H9 (cell line): ENCODE measurements around the gene EHD3. TPM values are rescaled to one million over a fixed set of nuclear protein-coding genes. Genes with fewer than 3 reads are reported as not detected.

Experiments used
- DNase-seq: peaks from one replicate; pipeline ENCODE4 v3.0.0-alpha.2; 2017
- H2AFZ ChIP-seq: one replicate; pipeline ENCODE4 v1.6.1; 2013; ENCODE audit warnings: mild to moderate bottlenecking, low read length, control low read depth, moderate library complexity
- H2AK5ac ChIP-seq: 2 replicates; pipeline ENCODE4 v1.6.1; 2013; ENCODE audit warnings: low read length, control low read depth, mixed read lengths; ENCODE audit not compliant: insufficient read length
- H2BK120ac ChIP-seq: one replicate; pipeline ENCODE4 v1.6.1; 2013; ENCODE audit warnings: low read depth, mild to moderate bottlenecking, low read length, control low read depth, inconsistent platforms; ENCODE audit not compliant: poor library complexity, severe bottlenecking
- H2BK12ac ChIP-seq: 2 replicates; pipeline ENCODE4 v1.6.1; 2013; ENCODE audit warnings: low read length, control low read depth, mixed read lengths, low read depth; ENCODE audit not compliant: insufficient read length
- H2BK15ac ChIP-seq: 2 replicates; pipeline ENCODE4 v1.6.1; 2013; ENCODE audit warnings: low read depth, low read length, control low read depth
- H2BK20ac ChIP-seq: one replicate; pipeline ENCODE4 v1.6.1; 2013; ENCODE audit warnings: low read depth, mild to moderate bottlenecking, low read length, control low read depth, inconsistent platforms; ENCODE audit not compliant: poor library complexity, severe bottlenecking
- H2BK5ac ChIP-seq: 2 replicates; pipeline ENCODE4 v1.6.1; 2013; ENCODE audit warnings: low read length, control low read depth, mixed read lengths; ENCODE audit not compliant: insufficient read length
- H3K14ac ChIP-seq: 2 replicates; pipeline ENCODE4 v1.6.1; 2013; ENCODE audit warnings: low read length, control low read depth; ENCODE audit not compliant: insufficient read depth
- H3K18ac ChIP-seq: 2 replicates; pipeline ENCODE4 v1.6.1; 2013; ENCODE audit warnings: low read depth, mild to moderate bottlenecking, mixed read lengths, low read length, control low read depth; ENCODE audit not compliant: insufficient read length
- H3K23ac ChIP-seq: 2 replicates; pipeline ENCODE4 v1.6.1; 2013; ENCODE audit warnings: low read length, control low read depth, mixed read lengths, low read depth; ENCODE audit not compliant: insufficient read length
- H3K23me2 ChIP-seq: 2 replicates; pipeline ENCODE4 v1.6.1; 2013; ENCODE audit warnings: low read depth, mild to moderate bottlenecking, mixed read lengths, low read length, control low read depth; ENCODE audit not compliant: insufficient read length, poor library complexity, severe bottlenecking
- H3K27ac ChIP-seq: 2 replicates; pipeline ENCODE4 v1.5.1; 2013; ENCODE audit warnings: low read length, control low read depth, mixed read lengths, low read depth; ENCODE audit not compliant: insufficient read length
- H3K27me3 ChIP-seq: 2 replicates; pipeline ENCODE4 v1.6.1; 2013; ENCODE audit warnings: low read length, control low read depth, inconsistent platforms; ENCODE audit not compliant: insufficient read depth
- H3K4ac ChIP-seq: 2 replicates; pipeline ENCODE4 v1.6.1; 2013; ENCODE audit warnings: low read depth, mild to moderate bottlenecking, control low read depth, inconsistent platforms, low read length, moderate library complexity
- H3K4me1 ChIP-seq: 2 replicates; pipeline ENCODE4 v1.6.1; 2013; ENCODE audit warnings: low read length, control low read depth, inconsistent platforms; ENCODE audit not compliant: insufficient read depth
- H3K4me2 ChIP-seq: 2 replicates; pipeline ENCODE4 v1.6.1; 2013; ENCODE audit warnings: low read length, control low read depth, mixed read lengths; ENCODE audit not compliant: insufficient read length, insufficient read depth
- H3K56ac ChIP-seq: 2 replicates; pipeline ENCODE4 v1.6.1; 2013; ENCODE audit warnings: low read depth, mild to moderate bottlenecking, mixed read lengths, low read length, control low read depth; ENCODE audit not compliant: insufficient read length
- H3K79me1 ChIP-seq: 2 replicates; pipeline ENCODE4 v1.6.1; 2013; ENCODE audit warnings: low read depth, mild to moderate bottlenecking, moderate library complexity, low read length, control low read depth, inconsistent platforms; ENCODE audit not compliant: insufficient read depth, poor library complexity, severe bottlenecking
- H3K79me2 ChIP-seq: 2 replicates; pipeline ENCODE4 v1.6.1; 2013; ENCODE audit warnings: low read length, control low read depth, inconsistent platforms; ENCODE audit not compliant: insufficient read depth
- H3K9ac ChIP-seq: 2 replicates; pipeline ENCODE4 v1.6.1; 2013; ENCODE audit warnings: low read length, control low read depth, mixed read lengths; ENCODE audit not compliant: insufficient read length; ENCODE audit errors: extremely low read depth
- H3K9me3 ChIP-seq: one replicate; pipeline ENCODE4 v1.6.1; 2013; ENCODE audit warnings: low read depth, low read length, inconsistent platforms; ENCODE audit not compliant: control insufficient read depth
- H3T11ph ChIP-seq: one replicate; pipeline ENCODE4 v1.6.1; 2013; ENCODE audit warnings: mild to moderate bottlenecking, low read length, control low read depth, inconsistent platforms
- H4K20me1 ChIP-seq: one replicate; pipeline ENCODE4 v1.6.1; 2013; ENCODE audit not compliant: control insufficient read depth, insufficient read length, insufficient read depth
- H4K5ac ChIP-seq: 2 replicates; pipeline ENCODE4 v1.6.1; 2013; ENCODE audit warnings: low read depth, mild to moderate bottlenecking, mixed read lengths, low read length, control low read depth; ENCODE audit not compliant: insufficient read length
- H4K8ac ChIP-seq: replicated peaks from 2 replicates; pipeline ENCODE4 v1.6.1; 2013; ENCODE audit warnings: low read length, control low read depth, mixed read lengths, low read depth; ENCODE audit not compliant: insufficient read length
- H4K91ac ChIP-seq: 2 replicates; pipeline ENCODE4 v1.6.1; 2013; ENCODE audit warnings: low read depth, mild to moderate bottlenecking, moderate library complexity, mixed read lengths, low read length, control low read depth; ENCODE audit not compliant: insufficient read length
- H3K27ac Mint-ChIP-seq, 3 experiments: 2 replicates in 2 of 3; 3 replicates in 1 of 3; pipeline ENCODE4 v1.8.0; 2020 to 2021; ENCODE audit warnings: mixed read lengths in 3 of 3, mild to moderate bottlenecking in 1 of 3, moderate library complexity in 1 of 3
- H3K27me3 Mint-ChIP-seq: 2 replicates; pipeline ENCODE4 v1.8.0; 2021; ENCODE audit warnings: low read depth, mild to moderate bottlenecking, moderate library complexity, mixed read lengths
- H3K36me3 Mint-ChIP-seq, 3 experiments: 2 replicates in 2 of 3; 3 replicates in 1 of 3; pipeline ENCODE4 v1.8.0; 2020 to 2021; ENCODE audit warnings: low read depth in 3 of 3, mixed read lengths in 3 of 3; ENCODE audit not compliant: insufficient read depth in 1 of 3
- H3K4me1 Mint-ChIP-seq, 2 experiments: 2 replicates each; pipeline ENCODE4 v1.8.0; 2020; ENCODE audit warnings: mixed read lengths in 2 of 2
- H3K4me3 Mint-ChIP-seq, 2 experiments: 2 replicates in 1 of 2; 3 replicates in 1 of 2; pipeline ENCODE4 v1.8.0; 2020 to 2021; ENCODE audit warnings: mild to moderate bottlenecking in 2 of 2, mixed read lengths in 2 of 2, moderate library complexity in 1 of 2
- H3K9me3 Mint-ChIP-seq, 2 experiments: 2 replicates in 1 of 2; 3 replicates in 1 of 2; pipeline ENCODE4 v1.8.0; 2020; ENCODE audit warnings: mild to moderate bottlenecking in 2 of 2, mixed read lengths in 2 of 2, moderate library complexity in 1 of 2
- CTCF ChIP-seq: fragments of 200-600 bp; sonication (generic); conservative IDR thresholded peaks from 3 replicates; pipeline ENCODE4 v1.8.0; 2021; ENCODE audit warnings: antibody characterized with exemption, mild to moderate bottlenecking
- WGBS: extraction: QIAGEN DNeasy Blood & Tissue Kit; methylation state at CpG from one replicate; pipeline ENCODE4 v1.1.7; 2013; ENCODE audit warnings: missing lambda C conversion rate, low lambda C conversion rate, mixed read lengths; ENCODE audit not compliant: insufficient read length; ENCODE audit errors: extremely low coverage; 5-methylcytosine and 5-hydroxymethylcytosine counted together
- total RNA-seq: library from RNA; stranded (reverse); gene quantifications from 2 replicates; pipeline ENCODE4 v1.2.1, GENCODE V29; 2021

Gene EHD3
- total RNA-seq, 1 experiment from 2014 or later, result 8.3 TPM

- H3K27me3 Mint-ChIP-seq, result peaks cover 11% of the 10 kb centered on the region
- H2BK5ac ChIP-seq, result no peak overlapping the region
- no CpG with 5 or more reads among the region's 7 CpGs for WGBS
Observed at GRCh38 chr2:31236433-31237205, 2.7 kb downstream of the EHD3 start.

More at GRCh38 chr2:31236433-31237205, 2.7 kb downstream of the EHD3 start:
- Histone ChIP-seq H4K8ac (no peak overlapping the region), H3K4me1 (0 out of 2 replicates have a peak, but pooled peaks cover 3% of the 10 kb centered on the region), H3K4me2 (peak overlapping the region; percentile 17), H3K79me1 (no peaks in the 10 kb centered on the region), H3K14ac (no peak overlapping the region), H2BK12ac (no peak overlapping the region), H3K4ac (no peak overlapping the region), H2BK120ac (no peak overlapping the region), H3K9ac (no peak overlapping the region), H3K23me2 (peaks cover 5% of the 10 kb centered on the region), H3T11ph (no peak overlapping the region), H3K18ac (no peak overlapping the region), H4K20me1 (peaks cover 3% of the 10 kb centered on the region), H4K91ac (no peak overlapping the region), H2BK15ac (no peak overlapping the region), H3K27me3 (peaks cover 4% of the 10 kb centered on the region; the same call in 1 of the 2 replicates), H3K79me2 (no peaks in the 10 kb centered on the region), H3K23ac (no peak overlapping the region), H3K9me3 (no peaks in the 10 kb centered on the region), H2BK20ac (no peak overlapping the region), H2AFZ (no peak overlapping the region), H4K5ac (no peak overlapping the region), H3K27ac (no peak overlapping the region), H3K56ac (no peak overlapping the region), H2AK5ac (no peak overlapping the region)
- no peak overlapping the region for H3K4me3 Mint-ChIP-seq
- DNase-seq, result peak; percentile 11
- H3K9me3 Mint-ChIP-seq, result no peaks in the 10 kb centered on the region
- H3K27ac Mint-ChIP-seq, result no peak overlapping the region
- H3K4me1 Mint-ChIP-seq, result peaks cover 19 to 23% of the 10 kb centered on the region in 2 experiments
- no peak for TF ChIP-seq CTCF
- peaks cover 0 to 1% (median 0%) of the 10 kb centered on the region in 3 experiments; a peak in 2 of 7 replicates for H3K36me3 Mint-ChIP-seq
